ENCODE results near the gene RPS21. TPM values are rescaled to one million over a fixed set of nuclear protein-coding genes. Genes with fewer than 3 reads are reported as not detected.

The RPS21 gene
- total and polyA plus RNA-seq, 2 of the 13 experiments (the other 11 are each of a cell fraction or from before 2014, with no cell fraction given) = 2,647 to 11,063 TPM

- TF ChIP-seq SNAPC5 (CRISPR knock-in tag; IDR thresholded peaks at IDR 0.05; ENCODE audit: borderline replicate concordance) = no peak
- TF ChIP-seq JARID2 (CRISPR knock-in tag; IDR thresholded peaks at IDR 0.05; ENCODE audit: insufficient replicate concordance) = no peak
- no peak for TF ChIP-seq NFE2 (CRISPR knock-in tag; IDR thresholded peaks at IDR 0.05)
- no peak for TF ChIP-seq RNF2 (conservative IDR thresholded peaks at IDR 0.05; ENCODE audit: low read depth)
- no peak for TF ChIP-seq BHLHE40 (IDR thresholded peaks at IDR 0.05; ENCODE audit: low read length)
- TF ChIP-seq ZNF17 (CRISPR knock-in tag; IDR thresholded peaks at IDR 0.05) = no peak
- TF ChIP-seq TRIM24 (CRISPR knock-in tag; IDR thresholded peaks at IDR 0.05) = no peak
- no peak for TF ChIP-seq MAFG (CRISPR knock-in tag; IDR thresholded peaks at IDR 0.05)
- no peak for TF ChIP-seq ZNF12 (CRISPR knock-in tag; IDR thresholded peaks at IDR 0.05)
- no peak for TF ChIP-seq ZBTB49 (CRISPR knock-in tag; IDR thresholded peaks at IDR 0.05; ENCODE audit: borderline replicate concordance)
- no peak for TF ChIP-seq ZNF776 (CRISPR knock-in tag; IDR thresholded peaks at IDR 0.05)
- TF ChIP-seq ZSCAN21 (CRISPR knock-in tag; IDR thresholded peaks at IDR 0.05; ENCODE audit: borderline replicate concordance) = peak; percentile 43; the same call in 1 of the 2 replicates
- TF ChIP-seq, protein P1, sequence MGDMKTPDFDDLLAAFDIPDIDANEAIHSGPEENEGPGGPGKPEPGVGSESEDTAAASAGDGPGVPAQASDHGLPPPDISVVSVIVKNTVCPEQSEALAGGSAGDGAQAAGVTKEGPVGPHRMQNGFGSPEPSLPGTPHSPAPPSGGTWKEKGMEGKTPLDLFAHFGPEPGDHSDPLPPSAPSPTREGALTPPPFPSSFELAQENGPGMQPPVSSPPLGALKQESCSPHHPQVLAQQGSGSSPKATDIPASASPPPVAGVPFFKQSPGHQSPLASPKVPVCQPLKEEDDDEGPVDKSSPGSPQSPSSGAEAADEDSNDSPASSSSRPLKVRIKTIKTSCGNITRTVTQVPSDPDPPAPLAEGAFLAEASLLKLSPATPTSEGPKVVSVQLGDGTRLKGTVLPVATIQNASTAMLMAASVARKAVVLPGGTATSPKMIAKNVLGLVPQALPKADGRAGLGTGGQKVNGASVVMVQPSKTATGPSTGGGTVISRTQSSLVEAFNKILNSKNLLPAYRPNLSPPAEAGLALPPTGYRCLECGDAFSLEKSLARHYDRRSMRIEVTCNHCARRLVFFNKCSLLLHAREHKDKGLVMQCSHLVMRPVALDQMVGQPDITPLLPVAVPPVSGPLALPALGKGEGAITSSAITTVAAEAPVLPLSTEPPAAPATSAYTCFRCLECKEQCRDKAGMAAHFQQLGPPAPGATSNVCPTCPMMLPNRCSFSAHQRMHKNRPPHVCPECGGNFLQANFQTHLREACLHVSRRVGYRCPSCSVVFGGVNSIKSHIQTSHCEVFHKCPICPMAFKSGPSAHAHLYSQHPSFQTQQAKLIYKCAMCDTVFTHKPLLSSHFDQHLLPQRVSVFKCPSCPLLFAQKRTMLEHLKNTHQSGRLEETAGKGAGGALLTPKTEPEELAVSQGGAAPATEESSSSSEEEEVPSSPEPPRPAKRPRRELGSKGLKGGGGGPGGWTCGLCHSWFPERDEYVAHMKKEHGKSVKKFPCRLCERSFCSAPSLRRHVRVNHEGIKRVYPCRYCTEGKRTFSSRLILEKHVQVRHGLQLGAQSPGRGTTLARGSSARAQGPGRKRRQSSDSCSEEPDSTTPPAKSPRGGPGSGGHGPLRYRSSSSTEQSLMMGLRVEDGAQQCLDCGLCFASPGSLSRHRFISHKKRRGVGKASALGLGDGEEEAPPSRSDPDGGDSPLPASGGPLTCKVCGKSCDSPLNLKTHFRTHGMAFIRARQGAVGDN (CRISPR knock-in tag; IDR thresholded peaks at IDR 0.05) = peak; percentile 12; the same call in 1 of the 2 replicates
- TF ChIP-seq TMF1 (CRISPR knock-in tag; IDR thresholded peaks at IDR 0.05; ENCODE audit: low read depth) = no peak
Observed at GRCh38 chr20:62391165-62392076, 4.5 kb downstream of the RPS21 start (continued).

Data from HepG2 (cell line).